ENCODE data around the gene TNRC6B. TPM values are rescaled to one million over a fixed set of nuclear protein-coding genes. Genes with fewer than 3 reads are reported as not detected.
A peak's percentile ranks its signal among the peaks of the same experiment; 100 is the strongest.

The TNRC6B gene
- total RNA-seq, 2 donors from 2014 or later = 128 to 140 TPM

- DNase-seq (no peak), ATAC-seq (no peak)
- H3K36me3 Mint-ChIP-seq (ENCODE audit: low read depth) = peaks cover 4% of the 10 kb centered on the region
- peak overlapping the region; percentile 36 for H3K4me3 Mint-ChIP-seq
- H3K4me1 Mint-ChIP-seq = peaks cover 53% of the 10 kb centered on the region
- peak overlapping the region; percentile 92 for H3K27ac Mint-ChIP-seq
- no peaks in the 10 kb centered on the region for H3K9me3 ChIP-seq (ENCODE audit: control insufficient read depth, low read length, poor library complexity, severe bottlenecking)
- H3K27me3 Mint-ChIP-seq = no peaks in the 10 kb centered on the region
These were observed 164.8 kb downstream of the TNRC6B start for GRCh38 chr22:40342521-40342920.

GRCh38 chr22:40345271-40345670 lies 167.5 kb downstream of the TNRC6B start:
- peak overlapping the region; percentile 94 for H3K4me3 Mint-ChIP-seq
- peaks cover 43% of the 10 kb centered on the region for H3K4me1 Mint-ChIP-seq
- H3K9me3 ChIP-seq (ENCODE audit: control insufficient read depth, low read length, poor library complexity, severe bottlenecking) = no peaks in the 10 kb centered on the region
- DNase-seq (peak in 1 of 3 donors; percentile 26), ATAC-seq (no peak)
- H3K36me3 Mint-ChIP-seq (ENCODE audit: low read depth) = peaks cover 2% of the 10 kb centered on the region
- peak overlapping the region; percentile 91 for H3K27ac Mint-ChIP-seq
- H3K27me3 Mint-ChIP-seq = no peaks in the 10 kb centered on the region

GRCh38 chr22:40345815-40346184 lies 168.1 kb downstream of the TNRC6B start:
- peaks cover 42% of the 10 kb centered on the region for H3K4me1 Mint-ChIP-seq
- ATAC-seq = peak; percentile 63

GRCh38 chr22:40346185-40347118 lies 168.7 kb downstream of the TNRC6B start, which contains the start of gene ADSL:
Gene ADSL (plus strand): TSS chr22:40346500. CDS start chr22:40346559, 59 bp downstream.
- Mint-ChIP-seq H3K27ac (peak within 1 kb of the TSS; percentile 91), H3K27me3 (no peaks in the 10 kb centered on the region), H3K4me1 (peaks cover 42% of the 10 kb centered on the region), H3K4me3 (peak within 1 kb of the TSS; percentile 94), H3K36me3 (ENCODE audit: low read depth) (peaks cover 2% of the 10 kb centered on the region)
- ATAC-seq (peak; percentile 87), DNase-seq (peak; percentile 72 to 76 (median 73))
- H3K9me3 ChIP-seq (ENCODE audit: control insufficient read depth, low read length, poor library complexity, severe bottlenecking) = no peaks in the 10 kb centered on the region

More at GRCh38 chr22:40345815-40346184, 168.1 kb downstream of the TNRC6B start:
- no peaks in the 10 kb centered on the region for H3K9me3 ChIP-seq (ENCODE audit: control insufficient read depth, low read length, poor library complexity, severe bottlenecking)
- DNase-seq = peak; percentile 27 to 44 (median 30)
- Mint-ChIP-seq H3K27ac (peak overlapping the region; percentile 91), H3K4me3 (peak overlapping the region; percentile 94), H3K27me3 (no peaks in the 10 kb centered on the region), H3K36me3 (ENCODE audit: low read depth) (peaks cover 2% of the 10 kb centered on the region)

GRCh38 chr22:40347300-40347699 lies 169.6 kb downstream of the TNRC6B start:
- no peaks in the 10 kb centered on the region for H3K27me3 Mint-ChIP-seq
- H3K4me3 Mint-ChIP-seq = peak overlapping the region; percentile 94
- peaks cover 2% of the 10 kb centered on the region for H3K36me3 Mint-ChIP-seq (ENCODE audit: low read depth)
- peak overlapping the region; percentile 91 for H3K27ac Mint-ChIP-seq
- no peak for ATAC-seq
- H3K4me1 Mint-ChIP-seq = peaks cover 34% of the 10 kb centered on the region
- no peak for DNase-seq
- no peaks in the 10 kb centered on the region for H3K9me3 ChIP-seq (ENCODE audit: control insufficient read depth, low read length, poor library complexity, severe bottlenecking)

GRCh38 chr22:40348025-40348658 lies 170.4 kb downstream of the TNRC6B start:
- Mint-ChIP-seq H3K36me3 (ENCODE audit: low read depth) (peaks cover 2% of the 10 kb centered on the region), H3K27me3 (no peaks in the 10 kb centered on the region), H3K27ac (peak overlapping the region; percentile 91), H3K4me3 (peak overlapping the region; percentile 94), H3K4me1 (peaks cover 26% of the 10 kb centered on the region)
- ATAC-seq (peak; percentile 46), DNase-seq (peak; percentile 33 to 56 (median 46))
- H3K9me3 ChIP-seq (ENCODE audit: control insufficient read depth, low read length, poor library complexity, severe bottlenecking) = no peaks in the 10 kb centered on the region

GRCh38 chr22:40352763-40353162 lies 175.0 kb downstream of the TNRC6B start:
- no peaks in the 10 kb centered on the region for H3K27me3 Mint-ChIP-seq
- H3K27ac Mint-ChIP-seq = no peak overlapping the region
- H3K4me3 Mint-ChIP-seq = no peak overlapping the region
- peaks cover 2% of the 10 kb centered on the region for H3K36me3 Mint-ChIP-seq (ENCODE audit: low read depth)
- peaks cover 12% of the 10 kb centered on the region for H3K4me1 Mint-ChIP-seq
- no peak for DNase-seq
- no peaks in the 10 kb centered on the region for H3K9me3 ChIP-seq (ENCODE audit: control insufficient read depth, low read length, poor library complexity, severe bottlenecking)
- ATAC-seq = no peak

- H3K4me3 Mint-ChIP-seq = no peak overlapping the region
- DNase-seq (no peak), ATAC-seq (no peak)
- H3K36me3 Mint-ChIP-seq (ENCODE audit: low read depth) = peaks cover 19% of the 10 kb centered on the region
- no peak overlapping the region for H3K27ac Mint-ChIP-seq
- H3K9me3 ChIP-seq (ENCODE audit: control insufficient read depth, low read length, poor library complexity, severe bottlenecking) = no peaks in the 10 kb centered on the region
- H3K4me1 Mint-ChIP-seq = peaks cover 16% of the 10 kb centered on the region
- no peaks in the 10 kb centered on the region for H3K27me3 Mint-ChIP-seq
These were observed 183.4 kb downstream of the TNRC6B start for GRCh38 chr22:40361100-40361499.

GRCh38 chr22:40363059-40363458 lies 185.3 kb downstream of the TNRC6B start:
- DNase-seq (no peak), ATAC-seq (no peak)
- H3K4me1 Mint-ChIP-seq = peaks cover 14% of the 10 kb centered on the region
- H3K4me3 Mint-ChIP-seq = no peak overlapping the region
- no peaks in the 10 kb centered on the region for H3K9me3 ChIP-seq (ENCODE audit: control insufficient read depth, low read length, poor library complexity, severe bottlenecking)
- H3K27ac Mint-ChIP-seq = peak overlapping the region; percentile 69
- H3K36me3 Mint-ChIP-seq (ENCODE audit: low read depth) = peaks cover 21% of the 10 kb centered on the region
- no peaks in the 10 kb centered on the region for H3K27me3 Mint-ChIP-seq

- peaks cover 18% of the 10 kb centered on the region for H3K36me3 Mint-ChIP-seq (ENCODE audit: low read depth)
- H3K27me3 Mint-ChIP-seq = no peaks in the 10 kb centered on the region
- H3K4me1 Mint-ChIP-seq = peaks cover 14% of the 10 kb centered on the region
- H3K27ac Mint-ChIP-seq = peak overlapping the region; percentile 69
- H3K4me3 Mint-ChIP-seq = no peak overlapping the region
- H3K9me3 ChIP-seq (ENCODE audit: control insufficient read depth, low read length, poor library complexity, severe bottlenecking) = no peaks in the 10 kb centered on the region
- no peak for DNase-seq
- ATAC-seq = no peak
These were observed 186.7 kb downstream of the TNRC6B start for GRCh38 chr22:40364431-40364830.

- Mint-ChIP-seq H3K4me3 (no peak overlapping the region), H3K4me1 (peaks cover 18% of the 10 kb centered on the region), H3K27ac (peak overlapping the region; percentile 62), H3K36me3 (ENCODE audit: low read depth) (peaks cover 18% of the 10 kb centered on the region), H3K27me3 (no peaks in the 10 kb centered on the region)
- H3K9me3 ChIP-seq (ENCODE audit: control insufficient read depth, low read length, poor library complexity, severe bottlenecking) = no peaks in the 10 kb centered on the region
- no peak for ATAC-seq
- DNase-seq = no peak
These were observed 188.3 kb downstream of the TNRC6B start for GRCh38 chr22:40366068-40366467.

- DNase-seq (no peak), ATAC-seq (no peak)
- Mint-ChIP-seq H3K27me3 (no peaks in the 10 kb centered on the region), H3K27ac (no peak overlapping the region), H3K4me1 (peaks cover 18% of the 10 kb centered on the region), H3K36me3 (ENCODE audit: low read depth) (peaks cover 12% of the 10 kb centered on the region), H3K4me3 (no peak overlapping the region)
- H3K9me3 ChIP-seq (ENCODE audit: control insufficient read depth, low read length, poor library complexity, severe bottlenecking) = no peaks in the 10 kb centered on the region
These were observed 189.6 kb downstream of the TNRC6B start for GRCh38 chr22:40367342-40367741.

- ATAC-seq (no peak), DNase-seq (no peak)
- Mint-ChIP-seq H3K4me3 (no peak overlapping the region), H3K4me1 (peaks cover 16% of the 10 kb centered on the region), H3K27me3 (no peaks in the 10 kb centered on the region), H3K27ac (no peak overlapping the region), H3K36me3 (ENCODE audit: low read depth) (peaks cover 8% of the 10 kb centered on the region)
- no peaks in the 10 kb centered on the region for H3K9me3 ChIP-seq (ENCODE audit: control insufficient read depth, low read length, poor library complexity, severe bottlenecking)
These were observed 190.3 kb downstream of the TNRC6B start for GRCh38 chr22:40368016-40368415.
